Glomerular visceral epithelial cell (primary cell): ENCODE measurements around the gene MESP1.
A peak's percentile ranks its signal among the peaks of the same experiment; 100 is the strongest.

Experiments used
- DNase-seq: peaks from one replicate; pipeline ENCODE4 v3.0.0-alpha.2; 2016; ENCODE audit errors: extremely low spot score

The MESP1 gene

DNA sequence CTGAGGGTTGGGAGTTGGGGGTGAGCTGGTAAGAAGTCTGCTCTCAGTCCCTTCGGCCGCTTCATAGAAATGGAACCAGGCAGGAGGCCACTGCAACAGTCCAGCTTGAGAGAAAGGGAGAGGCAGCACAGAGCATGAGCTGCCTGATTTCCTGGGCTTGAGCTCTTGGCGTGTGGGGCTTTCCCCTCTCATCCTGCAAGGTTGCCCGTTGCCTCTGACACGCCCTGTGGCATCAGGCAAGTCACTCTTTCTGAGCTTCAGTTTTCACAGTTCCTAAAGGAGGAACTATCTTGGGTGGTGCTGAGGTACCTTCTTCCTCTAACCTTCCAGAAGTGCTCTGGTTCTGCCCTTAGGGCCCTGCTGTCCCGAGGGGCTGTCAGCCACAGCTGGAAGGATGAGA, 30.0 kb upstream of the MESP1 start:
- no peak for DNase-seq

DNA sequence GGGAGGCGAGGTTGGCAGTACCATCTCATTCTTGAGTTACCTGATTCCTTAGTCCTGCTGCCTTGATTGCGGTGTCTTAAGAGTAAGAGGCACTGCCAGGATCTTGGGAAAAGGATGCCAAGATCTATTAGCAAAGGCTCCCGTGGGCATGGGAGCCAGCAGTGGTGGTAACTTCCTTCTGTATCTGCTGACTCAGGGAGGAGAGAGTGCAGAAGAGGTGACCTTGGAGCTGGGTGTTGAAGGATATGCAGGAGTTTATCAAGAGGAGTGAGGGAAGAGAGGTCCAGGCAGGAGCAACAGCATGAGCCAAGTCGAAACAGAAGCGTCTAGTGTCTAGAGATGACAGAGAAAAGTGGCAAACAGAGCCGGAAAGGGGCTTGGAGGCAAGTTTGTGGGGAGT, 29.6 kb upstream of the MESP1 start:
- DNase-seq, result no peak

DNA sequence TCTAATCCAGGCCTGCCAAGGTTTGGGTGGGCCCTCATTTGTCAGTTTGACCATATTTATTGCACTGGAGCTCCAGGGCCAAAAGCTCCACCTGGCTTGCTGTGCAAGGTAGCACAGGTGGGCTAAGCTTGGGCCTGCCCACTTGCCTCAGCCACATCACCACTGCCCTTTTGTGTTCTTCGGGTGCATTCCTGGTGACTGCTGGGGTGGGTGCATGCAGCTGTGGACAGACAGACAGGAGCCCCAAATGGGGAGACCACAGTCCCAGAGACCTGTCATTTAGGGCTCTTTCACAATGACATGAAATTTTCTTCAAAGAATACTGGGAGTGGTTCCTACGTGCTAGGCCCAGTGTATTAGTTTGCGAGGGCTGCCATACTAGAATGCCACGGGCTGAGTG, 27.8 kb upstream of the MESP1 start:
- DNase-seq, result no peak

DNA sequence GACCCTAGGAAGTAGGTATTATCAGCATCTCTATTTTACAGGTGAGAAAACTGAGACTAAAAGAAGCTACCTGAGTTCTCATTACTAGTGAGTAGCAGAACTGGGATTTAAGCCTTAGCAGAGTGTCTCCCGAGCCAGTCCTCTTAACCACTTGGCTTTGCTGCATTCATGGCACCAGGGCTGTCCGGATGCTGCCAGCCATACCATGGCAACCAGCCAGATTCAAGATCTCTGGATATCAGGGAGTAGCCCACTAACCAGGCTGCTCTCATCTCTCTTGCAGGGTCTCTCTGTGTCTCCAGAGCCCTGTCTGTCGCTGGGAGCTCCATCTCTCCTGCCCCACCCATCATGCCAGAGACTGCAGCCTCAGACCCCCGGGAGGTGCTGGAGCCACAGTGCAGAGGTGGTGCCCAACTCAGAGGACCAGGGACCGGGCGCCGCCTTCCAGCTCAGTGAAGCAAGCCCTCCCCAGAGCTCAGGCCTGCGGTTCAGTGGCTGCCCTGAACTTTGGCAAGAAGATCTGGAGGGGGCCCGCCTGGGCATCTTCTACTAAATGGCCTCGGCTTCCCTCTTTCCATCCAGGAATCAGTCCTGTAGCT, 26.8 kb upstream of the MESP1 start:
- DNase-seq, result peak; percentile 28

DNA sequence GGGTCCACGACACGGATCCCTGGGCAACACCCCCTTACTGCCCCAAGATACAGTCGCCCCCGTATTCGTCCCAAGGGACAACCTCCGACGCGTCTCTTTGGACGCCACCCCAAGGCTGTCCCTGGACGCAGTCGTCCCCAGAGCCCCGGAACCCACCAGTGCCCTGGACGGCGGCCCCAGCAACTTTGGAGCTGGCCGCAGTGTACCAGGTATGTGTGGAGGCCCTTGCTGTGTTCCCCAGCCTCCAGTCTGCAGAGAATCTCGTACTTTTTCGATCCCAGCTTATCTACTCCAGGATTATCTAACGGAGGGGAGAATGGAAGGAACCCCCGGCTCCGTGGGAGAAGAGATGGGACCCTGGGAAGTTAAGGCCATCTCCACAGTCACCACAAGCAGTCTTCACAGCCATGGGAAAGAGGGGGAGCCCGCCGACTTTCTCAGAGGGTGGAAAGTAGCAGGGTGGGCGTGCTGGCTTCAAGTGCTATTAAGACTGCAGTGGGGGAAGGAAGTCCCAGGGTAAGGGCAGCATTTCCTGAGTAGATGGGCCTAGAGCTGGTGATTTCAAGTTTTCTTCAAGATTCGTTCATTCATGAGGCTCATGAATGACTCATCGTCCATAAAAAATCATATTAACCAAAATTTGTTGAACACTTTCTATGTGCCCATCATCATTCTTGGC, 26.2 kb upstream of the MESP1 start:
- no peak for DNase-seq

DNA sequence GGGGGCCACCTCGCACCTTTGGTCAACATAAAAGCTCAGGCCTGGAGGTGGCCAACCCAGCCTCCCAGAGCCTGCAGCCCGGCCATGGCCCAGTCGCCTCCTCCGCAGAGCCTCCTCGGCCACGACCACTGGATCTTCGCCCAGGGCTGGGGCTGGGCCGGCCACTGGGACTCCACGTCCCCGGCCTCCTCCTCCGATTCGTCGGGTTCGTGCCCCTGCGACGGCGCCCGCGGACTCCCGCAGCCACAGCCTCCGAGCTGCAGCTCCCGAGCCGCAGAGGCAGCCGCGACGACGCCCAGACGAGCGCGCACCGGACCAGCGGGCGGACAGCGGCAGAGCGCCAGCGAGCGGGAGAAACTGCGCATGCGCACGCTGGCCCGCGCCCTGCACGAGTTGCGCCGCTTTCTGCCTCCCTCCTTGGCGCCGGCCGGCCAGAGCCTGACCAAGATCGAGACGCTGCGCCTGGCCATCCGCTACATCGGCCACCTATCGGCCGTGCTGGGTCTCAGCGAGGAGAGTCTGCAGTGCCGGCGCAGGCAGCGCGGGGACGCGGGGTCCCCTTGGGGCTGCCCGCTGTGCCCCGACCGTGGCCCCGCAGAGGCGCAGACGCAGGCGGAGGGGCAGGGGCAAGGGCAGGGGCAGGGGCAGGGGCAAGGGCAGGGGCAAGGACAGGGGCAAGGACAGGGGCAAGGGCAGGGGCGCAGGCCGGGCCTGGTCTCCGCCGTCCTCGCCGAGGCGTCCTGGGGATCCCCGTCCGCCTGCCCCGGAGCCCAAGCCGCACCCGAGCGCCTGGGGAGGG, 25.4 kb upstream of the MESP1 start, which contains the start of gene MESP2:
Gene MESP2, plus strand, starts transcription at position 59 of the 799 bp plus-strand sequence. Its CDS starts 26 bp downstream, at position 85.
- DNase-seq, result peak; percentile 73

DNA sequence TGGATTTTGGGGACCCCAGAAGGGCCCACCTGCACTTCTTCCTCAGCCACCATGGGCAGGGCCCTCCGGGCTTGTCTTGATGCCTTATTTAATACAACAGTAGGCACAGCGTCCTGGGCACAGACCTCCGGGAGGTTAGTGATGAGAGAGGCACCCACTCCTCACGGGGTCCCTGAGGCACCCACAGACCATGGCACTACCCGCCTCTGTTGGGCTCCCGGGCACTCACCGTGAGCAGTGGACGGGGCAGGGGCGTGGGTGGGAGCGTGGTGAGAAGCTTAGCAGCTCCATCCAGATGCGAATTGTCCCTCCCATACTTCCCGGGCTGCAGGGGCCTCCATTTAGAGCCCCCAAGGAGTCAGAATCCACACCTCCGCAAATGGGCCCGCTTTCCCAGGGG, 24.8 kb upstream of the MESP1 start:
- no peak for DNase-seq

DNA sequence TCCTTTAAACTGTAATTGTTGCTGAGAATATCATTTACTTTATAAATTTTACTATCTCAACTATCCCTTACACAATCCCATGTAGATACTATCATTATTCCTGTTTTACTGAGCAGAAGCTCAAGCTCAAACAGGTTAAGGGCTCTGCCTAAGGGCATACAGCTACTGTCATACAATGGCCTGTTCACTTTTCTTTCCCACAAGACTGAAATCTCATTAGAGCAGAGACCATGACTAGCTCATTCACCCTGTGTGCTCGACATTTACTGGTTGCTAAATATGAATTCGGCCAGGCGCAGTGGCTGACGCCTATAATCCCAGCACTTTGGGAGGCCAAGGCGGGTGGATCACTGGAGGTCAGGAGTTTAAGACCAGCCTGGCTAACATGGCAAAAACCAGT, 23.4 kb upstream of the MESP1 start:
- DNase-seq, result no peak

DNA sequence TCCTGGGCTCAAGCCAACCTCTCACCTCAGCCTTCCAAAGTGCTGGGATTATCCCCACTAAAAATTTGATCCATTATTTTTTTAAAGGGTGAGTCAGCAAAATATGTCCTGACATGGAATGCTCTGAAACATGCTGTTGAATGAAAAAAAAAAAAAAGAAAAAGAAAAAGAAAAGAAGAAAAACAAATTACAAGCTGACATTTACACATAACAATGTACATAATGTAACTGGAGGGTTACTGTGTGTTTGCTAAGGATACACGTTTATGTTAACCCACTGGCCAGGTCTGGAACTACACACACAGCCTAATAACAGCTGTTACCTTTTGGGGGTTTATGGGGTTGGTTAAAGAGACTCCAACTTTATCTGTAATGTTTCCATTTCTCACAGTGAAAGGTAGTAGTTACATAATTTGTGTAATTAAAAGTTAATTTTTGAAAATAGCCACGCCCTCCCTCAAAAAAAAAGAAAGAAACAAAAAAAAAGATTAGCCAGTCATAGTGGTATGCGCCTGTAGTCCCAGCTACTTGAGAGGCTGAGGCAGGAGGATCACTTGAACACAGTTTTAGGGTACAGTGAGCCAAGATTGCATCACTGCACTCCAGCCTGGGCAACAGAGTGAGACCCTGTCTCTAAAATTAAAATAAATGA, 22.0 kb upstream of the MESP1 start:
- no peak for DNase-seq

DNA sequence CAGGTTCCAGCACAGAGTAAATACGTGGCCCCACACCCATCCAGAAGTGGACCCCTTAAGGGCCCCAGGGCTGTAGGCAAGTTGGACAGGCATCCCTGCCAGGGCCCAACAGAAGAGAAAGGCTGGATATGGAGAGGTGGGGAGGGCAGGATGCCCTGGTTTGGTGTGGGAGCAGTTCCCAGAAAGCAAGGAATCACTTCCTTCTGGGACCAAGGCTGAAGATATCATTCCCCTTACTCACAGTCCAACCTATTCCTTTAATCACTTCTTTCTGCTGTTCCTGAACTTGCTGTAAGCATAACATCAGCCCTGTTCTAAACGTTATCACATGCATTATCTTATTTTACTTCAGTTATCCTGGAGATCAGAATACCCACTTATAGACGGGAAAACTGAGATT, 19.0 kb upstream of the MESP1 start:
- DNase-seq, result no peak

DNA sequence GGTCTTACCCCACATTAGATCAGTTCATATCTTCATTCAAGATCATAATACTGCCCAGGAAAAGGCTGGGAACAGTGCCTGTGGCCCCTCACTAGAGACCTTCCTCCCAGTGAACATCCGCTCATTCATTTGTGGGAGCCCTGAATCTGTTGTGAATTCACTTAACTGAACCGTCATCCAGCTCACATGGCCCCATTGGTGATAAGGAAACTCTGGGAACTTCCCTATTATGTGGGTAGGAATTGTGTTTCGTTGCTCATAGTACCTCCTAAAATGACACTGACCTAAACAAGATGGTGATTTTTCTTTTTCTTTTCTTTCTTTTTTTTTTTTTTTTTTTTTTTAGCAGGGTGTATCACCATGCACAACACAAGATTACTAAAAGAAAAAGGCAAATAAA, 18.3 kb upstream of the MESP1 start:
- no peak for DNase-seq

DNA sequence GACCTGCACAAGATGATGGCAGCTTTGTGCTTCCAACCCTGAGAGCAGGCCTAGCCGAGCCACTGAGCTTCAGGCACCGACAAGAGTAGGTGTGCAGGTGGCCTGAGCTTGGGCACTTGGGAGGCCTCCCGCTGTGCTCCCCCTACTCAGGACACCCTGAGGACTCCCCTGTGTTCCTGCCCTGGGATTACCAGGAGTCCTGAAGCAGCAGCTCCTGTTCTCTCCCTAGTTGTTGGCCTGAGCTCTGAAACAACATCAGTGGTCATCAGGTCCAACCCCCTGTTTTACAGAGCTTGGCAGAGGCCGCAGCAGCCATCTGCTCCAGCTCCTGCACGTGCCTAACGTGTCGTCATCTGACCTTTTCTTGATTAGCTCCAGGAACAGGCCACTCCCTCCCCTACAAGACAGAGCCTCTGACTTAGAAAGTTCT, 17.0 kb upstream of the MESP1 start:
- DNase-seq, result no peak

DNA sequence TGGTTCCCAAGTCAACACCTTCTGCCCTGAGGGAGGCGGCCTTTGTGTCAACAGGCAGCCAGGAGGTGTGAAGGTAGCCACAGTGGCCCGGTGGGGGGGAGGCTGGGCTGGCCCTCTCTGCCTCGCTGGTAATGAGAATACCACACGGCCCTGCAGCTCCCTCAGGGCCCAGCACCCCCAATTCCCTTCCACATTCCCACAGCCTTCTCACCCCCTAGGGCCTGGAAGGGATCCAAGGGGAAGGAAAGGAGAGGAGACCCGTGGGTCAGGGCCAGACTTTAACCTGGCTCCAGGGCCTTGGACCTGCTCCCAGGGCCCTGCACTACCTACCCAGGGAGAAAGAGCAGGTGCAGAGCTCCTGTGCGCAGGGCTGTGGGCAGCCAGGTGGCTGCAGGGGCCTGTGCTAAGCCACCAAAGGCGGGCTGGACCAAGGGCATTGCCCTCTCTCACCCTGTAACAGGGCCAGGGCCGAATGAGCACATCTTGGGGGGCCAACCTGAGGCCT, 16.4 kb upstream of the MESP1 start:
- DNase-seq, result no peak

DNA sequence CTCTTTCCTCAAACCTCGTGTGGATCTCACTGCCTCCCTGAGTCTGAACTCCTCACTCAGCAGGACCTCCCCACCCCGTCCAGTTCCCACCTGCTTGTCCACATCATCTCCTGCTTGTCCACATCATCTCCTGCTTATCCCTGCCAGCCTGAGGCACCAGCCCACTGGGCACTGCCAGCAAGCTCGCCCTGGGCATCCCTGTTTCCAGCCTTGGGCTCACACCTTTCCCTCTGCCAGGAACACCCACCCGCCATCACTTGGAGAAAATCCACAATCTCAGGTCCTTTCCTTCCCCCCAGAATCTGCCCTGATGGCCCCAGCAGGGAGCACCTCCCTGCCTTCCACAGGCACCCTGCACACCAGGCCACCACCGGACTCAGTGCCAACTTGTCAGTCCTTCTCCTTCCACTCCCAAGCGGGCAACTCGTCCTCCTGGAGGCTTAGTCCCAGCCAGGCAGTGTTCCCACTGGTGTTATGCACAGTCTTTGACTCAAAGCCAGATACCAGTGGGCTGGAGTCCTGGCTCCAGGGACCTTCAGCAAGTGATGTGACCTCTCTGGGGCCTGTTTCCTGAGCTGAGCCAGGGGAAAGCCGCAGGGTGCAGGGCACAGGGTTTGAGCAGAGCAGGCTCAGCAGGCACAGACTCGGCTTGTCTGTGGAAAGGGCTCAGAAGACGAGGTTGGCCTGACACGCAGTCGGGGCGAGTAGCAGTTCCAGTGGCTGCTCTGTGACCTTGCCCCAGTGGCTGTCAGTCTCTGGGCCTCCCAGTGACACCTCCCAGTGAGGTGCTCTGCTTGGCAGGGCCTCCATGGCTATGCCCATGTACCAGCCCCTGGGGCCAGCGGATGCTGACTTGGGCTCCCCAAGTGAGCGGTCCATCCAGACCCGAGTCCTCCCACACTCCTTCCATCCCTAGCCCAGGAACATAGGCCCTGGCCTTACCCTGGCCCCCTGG, 15.6 kb upstream of the MESP1 start:
- DNase-seq, result no peak

DNA sequence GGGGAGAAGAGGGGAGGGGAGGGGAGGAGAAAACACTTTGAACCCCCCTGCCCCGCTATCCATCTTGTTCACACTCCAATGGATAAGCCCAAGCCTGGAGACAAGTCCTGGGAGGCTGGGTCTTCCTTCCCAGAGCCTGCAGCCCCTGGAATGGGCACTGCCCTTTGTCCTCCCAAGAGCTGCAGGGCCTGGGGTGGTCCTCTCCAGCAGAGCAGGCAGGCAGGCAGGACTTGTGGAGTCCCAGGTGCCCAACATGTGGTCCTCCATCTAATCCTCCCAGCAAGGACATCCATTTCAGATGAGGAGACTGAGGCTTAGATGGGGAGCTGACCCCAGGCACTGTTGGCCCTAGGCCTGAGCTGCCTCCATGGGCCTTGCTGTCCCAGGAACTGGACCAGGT, 14.6 kb upstream of the MESP1 start:
- DNase-seq, result no peak

DNA sequence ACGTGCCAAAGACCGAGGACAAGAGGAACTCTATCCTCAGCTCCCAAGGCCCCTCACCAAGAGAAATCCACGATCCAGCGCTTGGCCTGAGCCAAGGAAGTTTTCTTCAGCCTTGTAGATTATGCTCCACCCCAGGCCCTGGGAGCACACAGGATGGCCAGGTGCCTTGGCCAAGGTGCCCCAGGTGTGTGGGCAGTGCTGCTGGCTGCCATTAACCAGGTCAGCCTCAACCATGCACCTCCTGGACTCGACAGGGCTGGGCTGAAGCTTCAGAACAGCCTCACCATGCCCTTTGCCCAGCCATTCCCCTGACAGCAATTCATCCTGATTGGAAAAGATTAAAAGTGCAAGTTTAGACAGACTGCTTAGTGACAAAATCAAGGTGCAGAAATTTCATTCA, 10.9 kb upstream of the MESP1 start:
- no peak for DNase-seq

DNA sequence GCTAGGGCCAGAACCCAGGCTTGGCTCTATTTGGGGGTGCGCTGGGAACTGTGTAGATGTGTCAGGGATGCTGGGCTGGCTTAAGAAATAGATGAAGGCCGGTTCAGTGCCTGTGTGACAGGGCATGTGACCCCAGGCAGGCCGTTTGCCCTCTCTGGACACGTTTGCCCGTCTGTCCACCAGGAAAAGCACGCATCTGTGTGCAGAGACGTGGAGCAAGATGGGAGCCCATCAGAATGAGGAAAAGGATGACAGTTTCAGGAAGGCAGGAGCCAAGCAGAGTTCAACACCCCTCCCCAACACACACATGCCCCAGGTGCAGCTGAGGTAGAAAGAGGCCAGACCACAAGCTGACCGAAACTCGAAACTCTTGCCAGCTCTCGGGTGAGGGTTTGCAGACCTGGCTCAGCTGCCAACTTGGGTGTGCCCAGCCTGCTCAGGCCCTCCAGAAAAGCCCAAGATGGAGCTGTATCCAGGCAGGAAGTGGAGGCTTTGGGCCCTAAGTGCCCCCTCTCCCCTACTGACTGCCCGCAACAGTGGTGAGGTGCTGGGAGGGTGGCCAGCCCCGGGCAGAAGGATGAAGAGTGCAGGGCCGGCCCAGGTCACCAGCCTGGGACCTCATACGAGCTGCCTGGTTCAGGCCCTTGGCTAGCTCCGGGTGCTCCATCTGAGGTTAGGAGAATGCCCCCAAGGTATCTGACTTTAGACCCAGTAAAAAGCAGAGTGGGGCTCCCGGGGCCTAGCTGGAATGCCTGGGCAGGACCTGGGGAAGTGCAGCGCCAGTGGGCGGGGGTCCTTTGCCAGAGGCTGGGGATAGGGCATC, 10.2 kb upstream of the MESP1 start:
- no peak for DNase-seq

DNA sequence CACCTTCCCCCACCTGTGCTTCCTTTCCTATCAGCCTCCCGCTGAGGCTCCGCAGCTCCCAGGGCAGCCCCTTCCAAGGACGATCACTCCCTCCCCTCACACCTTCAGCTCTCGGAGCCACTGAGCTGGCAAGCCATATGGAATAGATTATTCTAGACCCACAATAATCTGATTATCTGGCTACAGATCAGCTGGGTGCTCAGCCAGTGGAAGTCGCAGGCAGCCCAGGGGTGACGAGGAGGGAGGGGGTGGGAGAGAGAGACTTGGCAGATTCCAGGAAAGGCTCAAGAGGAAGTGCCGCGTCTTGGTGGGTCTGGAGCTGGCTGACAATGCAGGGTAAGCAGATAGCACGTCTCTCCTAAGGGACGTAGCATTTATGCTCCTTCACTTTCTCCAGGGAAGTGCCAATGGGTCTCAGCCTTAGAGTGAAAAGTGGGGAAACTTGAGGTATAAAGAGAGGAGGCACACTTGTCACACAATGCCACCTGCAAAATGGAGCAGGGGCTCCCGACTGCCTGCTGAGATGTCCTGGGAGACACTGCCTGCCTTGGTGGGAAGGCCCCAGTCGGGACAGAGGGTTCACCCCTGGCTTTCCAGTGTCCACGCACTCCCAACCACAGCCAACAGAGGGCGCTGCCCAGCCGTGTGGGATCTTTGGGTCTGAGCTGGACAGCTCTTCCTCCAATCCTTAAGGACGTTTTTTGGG, 9.4 kb upstream of the MESP1 start:
- peak; percentile 79 for DNase-seq

DNA sequence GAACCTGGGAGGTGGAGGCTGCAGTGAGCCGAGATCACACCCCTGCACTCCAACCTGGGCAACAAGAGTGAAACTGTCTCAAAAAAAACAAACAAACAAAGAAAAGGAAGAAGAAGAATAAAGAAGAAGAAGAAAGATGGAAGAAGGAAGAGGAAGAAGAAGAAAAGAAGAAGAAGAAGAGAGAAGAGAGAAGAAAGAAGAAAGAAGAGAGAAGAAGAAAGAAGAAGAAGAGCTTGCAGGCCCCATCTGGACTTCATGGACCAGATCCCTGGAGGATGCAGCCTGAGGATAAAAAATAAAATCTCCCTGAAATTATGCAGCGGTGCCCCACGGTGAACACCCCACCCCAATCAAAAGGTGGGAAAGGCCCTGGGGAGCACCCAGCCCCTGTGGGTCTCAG, 8.8 kb upstream of the MESP1 start:
- no peak for DNase-seq

DNA sequence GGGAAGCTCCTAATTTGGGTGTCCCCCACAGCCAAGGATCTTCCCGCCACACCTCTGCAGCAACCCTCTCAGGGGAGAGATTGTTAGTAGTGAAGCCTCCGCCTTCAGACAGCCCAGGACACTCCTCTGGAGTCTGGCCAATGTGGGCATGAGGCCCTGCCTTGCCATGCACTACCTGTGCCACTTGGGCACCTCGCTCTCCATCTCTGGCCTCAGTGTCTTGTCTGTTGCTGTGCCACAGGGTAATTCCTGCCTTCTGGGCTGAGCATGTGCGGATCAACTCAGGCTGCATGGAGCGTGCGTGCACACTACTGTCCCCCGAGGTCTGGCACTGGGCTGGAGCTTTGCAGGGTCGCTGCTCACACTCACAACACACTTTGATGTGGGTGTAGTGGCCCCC, 7.9 kb upstream of the MESP1 start:
- DNase-seq, result no peak
